Gastrocnemius medialis (tissue), 4 donors: ENCODE results near the gene ZNF891. TPM values are rescaled to one million over a fixed set of nuclear protein-coding genes. Genes with fewer than 3 reads are reported as not detected.

Source experiments
- ATAC-seq, 2 donors: fragments of 150-250 bp; one replicate each; pipeline ENCODE4 v1.9.1; 2016
- DNase-seq, 2 donors: peaks; one replicate each; pipeline ENCODE4 v3.0.0-alpha.2; 2019
- H3K27ac ChIP-seq, 4 donors: fragments of 200-600 bp; sonication (generic); 1 replicate in 1 of 4; 2 replicates in 3 of 4; pipeline ENCODE4 v1.5.1; 2016 to 2018; ENCODE audit warnings: mild to moderate bottlenecking in 2 of 4, moderate library complexity in 1 of 4
- H3K27me3 ChIP-seq, 3 donors: fragments of 200-600 bp; sonication (generic) in 2 of 3; 1 replicate in 1 of 3; 2 replicates in 2 of 3; pipeline versions ENCODE4 v1.5.1 to v1.6.0; 2016 to 2019; ENCODE audit warnings: mild to moderate bottlenecking in 1 of 3, moderate library complexity in 1 of 3
- H3K36me3 ChIP-seq, 2 donors: fragments of 200-600 bp; sonication (generic) in 1 of 2; one replicate each; pipeline ENCODE4 v1.5.1; 2017 to 2018
- H3K4me1 ChIP-seq, 2 donors: fragments of 200-600 bp; sonication (generic) in 1 of 2; one replicate each; pipeline ENCODE4 v1.5.1; 2016 to 2017; ENCODE audit warnings: mild to moderate bottlenecking in 2 of 2
- H3K4me3 ChIP-seq, 4 donors: fragments of 200-600 bp; sonication (generic) in 3 of 4; 1 replicate in 1 of 4; 2 replicates in 3 of 4; pipeline ENCODE4 v1.5.1; 2016 to 2019; ENCODE audit warnings: mild to moderate bottlenecking in 2 of 4
- H3K9me3 ChIP-seq, 3 donors: fragments of 200-600 bp; sonication (generic) in 2 of 3; 1 replicate in 1 of 3; 2 replicates in 2 of 3; pipeline ENCODE4 v1.5.1; 2016 to 2019
- CTCF ChIP-seq, 5 experiments: fragments of 450-650 bp in 3 of 5; fragments of 200-600 bp in 2 of 5; sonication (generic) in 2 of 5; IDR thresholded peaks in 4 of 5; conservative IDR thresholded peaks in 1 of 5; 1 replicate in 4 of 5; 2 replicates in 1 of 5; pipeline ENCODE4 v1.5.1; 2016 to 2019; ENCODE audit warnings: antibody characterized with exemption in 5 of 5, mild to moderate bottlenecking in 3 of 5, moderate library complexity in 3 of 5
- POLR2A ChIP-seq, 2 donors: fragments of 450-650 bp; IDR thresholded peaks; one replicate each; pipeline ENCODE4 v1.6.1; 2017; ENCODE audit warnings: antibody characterized with exemption in 2 of 2, mild to moderate bottlenecking in 2 of 2, moderate library complexity in 2 of 2
- in situ Hi-C, 4 donors: fragments of 200-750 bp; cut with MboI; loops; one replicate each; pipeline versions ENCODE4 v1.15.0 to v1.8.0; 2017; ENCODE audit warnings: low sequenced_read_pairs in 4 of 4
- intact Hi-C: fragments of 100-400 bp; cut with DNase I; formaldehyde crosslinking; loops from one replicate; pipeline ENCODE4 v1.15.1; 2023; ENCODE audit warnings: low total_unique reads
- total RNA-seq, 4 donors: library from RNA; depleted of rRNA; stranded (reverse); fragments of >200 nt; gene quantifications; one replicate each; pipeline versions ENCODE4 v1.1.0 to v1.2.3, GENCODE V29; 2016

ZNF891 gene
- 1 to 10 TPM in 1 of 4 donors, under 1 TPM in 3; 0.19 to 1.5 (median 0.51) TPM for total RNA-seq

- peak within 1 kb of the TSS; percentile 74 to 98 (median 91) for H3K4me3 ChIP-seq
- peaks cover 0 to 59% (median 29%) of the 10 kb centered on the region in 3 donors for H3K9me3 ChIP-seq
- peaks cover 9 to 10% of the 10 kb centered on the region in 2 donors for H3K4me1 ChIP-seq
- in situ Hi-C loops = no loop called here
- peak; percentile 96 to 97 for ATAC-seq
- intact Hi-C loops = loop anchor here (1.0 to 2.0 kb wide), 7 partner anchors 50 to 369 kb away; partner anchors contain the start of genes ANKLE2, ZNF140, ZNF26 and ZNF268
- peaks cover 0 to 71% of the 10 kb centered on the region in 2 donors for H3K36me3 ChIP-seq
- DNase-seq = peak; percentile 90 to 94
- peak; percentile 74 to 88 for TF ChIP-seq POLR2A (IDR thresholded peaks at IDR 0.05)
- peak in 2 of 5 experiments; percentile 8 to 22 for TF ChIP-seq CTCF (IDR thresholded peaks at IDR 0.05 in 4 of 5, conservative IDR thresholded peaks at IDR 0.05 in 1 of 5)
- no peaks in the 10 kb centered on the region for H3K27me3 ChIP-seq
- H3K27ac ChIP-seq = peak within 1 kb of the TSS; percentile 88 to 98 (median 95)
These were observed at the start of gene ZNF891, which contains the start of gene ZNF10 for GRCh38 chr12:133130038-133130807. TSS of gene ZNF891 (minus strand) at chr12:133130274. CDS start at chr12:133121918, 8,356 bp downstream. TSS of gene ZNF10 (plus strand) at chr12:133130627. CDS start at chr12:133144493, 13,866 bp downstream.

DNA sequence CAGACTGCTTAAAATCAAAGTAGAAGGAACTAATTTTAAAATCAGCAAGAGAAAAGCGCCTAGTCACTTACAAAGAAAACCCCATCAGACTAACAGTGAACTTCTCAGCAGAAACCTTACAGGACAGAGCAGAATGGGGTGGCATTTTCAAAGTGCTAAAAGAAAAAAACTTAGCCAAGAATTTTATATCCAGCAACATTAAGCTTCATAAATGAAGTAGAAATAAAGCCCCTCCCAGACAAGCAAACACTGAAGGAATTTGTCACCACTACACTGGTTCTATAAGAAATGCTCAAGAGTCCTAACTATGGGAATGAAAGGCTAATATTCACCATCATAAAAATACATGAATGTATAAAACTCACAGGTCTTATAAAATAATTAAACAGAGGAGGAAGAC lies 44.8 kb upstream of the ZNF891 start:
- Histone ChIP-seq H3K4me3 (no peak overlapping the region), H3K27me3 (no peaks in the 10 kb centered on the region), H3K4me1 (no peaks in the 10 kb centered on the region), H3K36me3 (no peaks in the 10 kb centered on the region), H3K27ac (no peak overlapping the region), H3K9me3 (peaks cover 0 to 9% (median 0%) of the 10 kb centered on the region in 3 donors)
- intact Hi-C loops = no loop called here
- no peak for ATAC-seq
- DNase-seq = no peak
- no peak for TF ChIP-seq CTCF (IDR thresholded peaks at IDR 0.05 in 4 of 5, conservative IDR thresholded peaks at IDR 0.05 in 1 of 5)
- TF ChIP-seq POLR2A (IDR thresholded peaks at IDR 0.05) = no peak
- in situ Hi-C loops = no loop called here

- TF ChIP-seq POLR2A (IDR thresholded peaks at IDR 0.05) (no peak), CTCF (IDR thresholded peaks at IDR 0.05 in 4 of 5, conservative IDR thresholded peaks at IDR 0.05 in 1 of 5) (no peak)
- DNase-seq (no peak), ATAC-seq (no peak)
- intact Hi-C loops = no loop called here
- H3K4me1 ChIP-seq = no peaks in the 10 kb centered on the region
- H3K27ac ChIP-seq = no peak overlapping the region
- H3K27me3 ChIP-seq = no peaks in the 10 kb centered on the region
- in situ Hi-C loops = no loop called here
- H3K9me3 ChIP-seq = peaks cover 0 to 6% (median 2%) of the 10 kb centered on the region in 3 donors
- no peak overlapping the region for H3K4me3 ChIP-seq
- H3K36me3 ChIP-seq = no peaks in the 10 kb centered on the region
These were observed 42.4 kb upstream of the ZNF891 start for GRCh38 chr12:133172491-133172890.

DNA sequence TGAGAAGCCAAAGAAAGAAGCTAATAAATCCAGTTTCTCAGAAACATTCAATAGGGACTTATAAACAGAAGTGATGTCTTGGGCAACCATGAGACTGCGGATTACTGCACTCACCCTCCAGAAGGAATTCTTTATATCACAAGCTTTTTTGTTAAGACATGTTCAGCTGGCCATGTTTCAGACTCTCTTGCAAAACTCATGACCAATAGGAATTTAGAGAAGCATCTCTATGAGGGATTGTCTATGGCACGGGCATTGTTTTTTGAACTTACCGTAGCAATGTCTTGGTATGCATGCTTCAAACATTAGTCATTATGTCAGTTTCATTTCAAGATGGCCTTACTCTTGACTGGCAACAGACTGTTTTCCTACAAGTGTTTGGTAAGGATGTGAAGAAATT lies 35.7 kb upstream of the ZNF891 start:
- Histone ChIP-seq H3K4me1 (no peaks in the 10 kb centered on the region), H3K4me3 (no peak overlapping the region), H3K36me3 (no peaks in the 10 kb centered on the region), H3K27me3 (no peaks in the 10 kb centered on the region), H3K9me3 (peaks cover 0 to 35% (median 6%) of the 10 kb centered on the region in 3 donors), H3K27ac (no peak overlapping the region)
- DNase-seq = no peak
- in situ Hi-C loops = no loop called here
- no peak for ATAC-seq
- intact Hi-C loops = no loop called here
- TF ChIP-seq POLR2A (IDR thresholded peaks at IDR 0.05) (no peak), CTCF (IDR thresholded peaks at IDR 0.05 in 4 of 5, conservative IDR thresholded peaks at IDR 0.05 in 1 of 5) (no peak)
